Stimulated activated CD8-positive, alpha-beta memory T cell treated with anti-CD3 and anti-CD28 coated beads, Interleukin-12 subunit alpha, Interleukin-12 subunit beta, amount 100 ng/mL, for 4 hours (primary cell): ENCODE measurements around the gene RGL4.
A peak's percentile ranks its signal among the peaks of the same experiment; 100 is the strongest.

Source experiments
- DNase-seq: peaks from one replicate; pipeline ENCODE4 v3.0.0-alpha.2; 2020; ENCODE audit warnings: low read depth

Gene RGL4

GRCh38 chr22:23681026-23681809 lies 9.6 kb upstream of the RGL4 start:
- no peak for DNase-seq

- DNase-seq: no peak
Measured at GRCh38 chr22:23682077-23682476, 8.7 kb upstream of the RGL4 start.

- DNase-seq: no peak
Measured at GRCh38 chr22:23682827-23683355, 7.9 kb upstream of the RGL4 start.

GRCh38 chr22:23683545-23683944 lies 7.3 kb upstream of the RGL4 start:
- DNase-seq: no peak

- DNase-seq: no peak
Measured at GRCh38 chr22:23684026-23684425, 6.8 kb upstream of the RGL4 start.

- DNase-seq: no peak
Measured at GRCh38 chr22:23684561-23685031, 6.2 kb upstream of the RGL4 start.

- no peak for DNase-seq
Measured at GRCh38 chr22:23685205-23685784, 5.5 kb upstream of the RGL4 start.

GRCh38 chr22:23686416-23687024 lies 4.3 kb upstream of the RGL4 start:
- DNase-seq: no peak

GRCh38 chr22:23688121-23688520 lies 2.7 kb upstream of the RGL4 start:
- no peak for DNase-seq

GRCh38 chr22:23688571-23688970 lies 2.2 kb upstream of the RGL4 start:
- no peak for DNase-seq

- DNase-seq: no peak
Measured at GRCh38 chr22:23689414-23689813, 1.4 kb upstream of the RGL4 start.

GRCh38 chr22:23691748-23692423 lies 1.1 kb downstream of the RGL4 start:
- no peak for DNase-seq

- DNase-seq: no peak
Measured at GRCh38 chr22:23692598-23693291, 1.9 kb downstream of the RGL4 start.

- DNase-seq: no peak
Measured at GRCh38 chr22:23693979-23694680, 3.3 kb downstream of the RGL4 start.

- DNase-seq: no peak
Measured at GRCh38 chr22:23695141-23695540, 4.3 kb downstream of the RGL4 start.

GRCh38 chr22:23695571-23696325 lies 4.9 kb downstream of the RGL4 start:
- no peak for DNase-seq

GRCh38 chr22:23696326-23696851 lies 5.6 kb downstream of the RGL4 start:
- peak; percentile 53 for DNase-seq

- no peak for DNase-seq
Measured at GRCh38 chr22:23697031-23697970, 6.5 kb downstream of the RGL4 start.

- DNase-seq: no peak
Measured at GRCh38 chr22:23698094-23698493, 7.3 kb downstream of the RGL4 start.
